HepG2 (cell line): Measurements from ENCODE around the gene IRF3. TPM values are rescaled to one million over a fixed set of nuclear protein-coding genes. Genes with fewer than 3 reads are reported as not detected.

Experiments
- BHLHE40 ChIP-seq: IDR thresholded peaks from 2 replicates; pipeline ENCODE4 v1.6.1; 2011; ENCODE audit warnings: low read length, improper control_type of control experiment
- MAFK ChIP-seq, 2 experiments: IDR thresholded peaks in 1 of 2; conservative IDR thresholded peaks in 1 of 2; 2 replicates each; pipeline ENCODE4 v1.6.1; 2011; ENCODE audit warnings: improper control_type of control experiment in 2 of 2, low read length in 2 of 2
- MED1 ChIP-seq: sonication (generic); formaldehyde crosslinking; IDR thresholded peaks from 2 replicates; pipeline ENCODE4 v1.4.0; 2020; ENCODE audit warnings: missing genetic modification reagents
- MXI1 ChIP-seq: IDR thresholded peaks from 3 replicates; pipeline ENCODE4 v1.6.1; 2012; ENCODE audit warnings: low read depth, low read length, inconsistent platforms, borderline replicate concordance
- NFKBIZ ChIP-seq: IDR thresholded peaks from 2 replicates; pipeline ENCODE4 v1.6.1; 2018; ENCODE audit warnings: missing genetic modification reagents, missing compliant biosample characterization
- TFE3 ChIP-seq: IDR thresholded peaks from 2 replicates; pipeline ENCODE4 v1.6.1; 2016
- ZFP41 ChIP-seq: sonication (generic); formaldehyde crosslinking; IDR thresholded peaks from 2 replicates; pipeline ENCODE4 v1.4.0; 2020; ENCODE audit warnings: mild to moderate bottlenecking, missing genetic modification reagents, borderline replicate concordance
- ZNF12 ChIP-seq: sonication (generic); formaldehyde crosslinking; IDR thresholded peaks from 2 replicates; pipeline ENCODE4 v1.5.0; 2020; ENCODE audit warnings: missing genetic modification reagents
- ZNF121 ChIP-seq: sonication (generic); formaldehyde crosslinking; IDR thresholded peaks from 2 replicates; pipeline ENCODE4 v1.5.0; 2020; ENCODE audit warnings: mild to moderate bottlenecking, missing genetic modification reagents
- ZNF333 ChIP-seq: sonication (generic); formaldehyde crosslinking; IDR thresholded peaks from 2 replicates; pipeline ENCODE4 v1.4.0; 2020; ENCODE audit warnings: mild to moderate bottlenecking, missing genetic modification reagents, borderline replicate concordance
- ZNF382 ChIP-seq: sonication (generic); formaldehyde crosslinking; IDR thresholded peaks from 2 replicates; pipeline ENCODE4 v1.5.0; 2020; ENCODE audit warnings: missing genetic modification reagents, mild to moderate bottlenecking, borderline replicate concordance
- ZNF614 ChIP-seq: IDR thresholded peaks from 2 replicates; pipeline ENCODE4 v1.6.1; 2018; ENCODE audit warnings: missing biosample characterization, missing genetic modification reagents, inconsistent platforms, borderline replicate concordance
- ZNF777 ChIP-seq: sonication (generic); formaldehyde crosslinking; IDR thresholded peaks from 2 replicates; pipeline ENCODE4 v1.4.0; 2020; ENCODE audit warnings: missing genetic modification reagents
- polyA plus RNA-seq, 8 experiments: library from polyadenylated mRNA; depleted of rRNA in 3 of 8; stranded (reverse) in 7 of 8; unstranded in 1 of 8; fragments of >200 nt; fragmentation: Illumina TruSeq in 4 of 8; extraction: Trizol in 4 of 8; gene quantifications; 2 replicates each; pipeline versions ENCODE4 v1.2.1 to v1.2.3, GENCODE V29; 2011 to 2016; ENCODE audit warnings: low read depth in 4 of 8, missing spikeins in 1 of 8, mixed read lengths in 1 of 8; ENCODE audit not compliant: insufficient read depth in 1 of 8
- total RNA-seq, 5 experiments: library from RNA; depleted of rRNA; stranded (reverse); fragments of >200 nt; fragmentation: Illumina TruSeq; extraction: Trizol; gene quantifications; 2 replicates each; pipeline ENCODE4 v1.2.3, GENCODE V29; 2016; ENCODE audit warnings: low read depth in 1 of 5
- TF ChIP-seq, protein P1 (sequence below): sonication (generic); formaldehyde crosslinking; conservative IDR thresholded peaks from 2 replicates; pipeline ENCODE4 v1.4.0; 2020; ENCODE audit warnings: missing genetic modification reagents
- TF ChIP-seq, protein P2 (sequence below): sonication (generic); formaldehyde crosslinking; IDR thresholded peaks from 2 replicates; pipeline ENCODE4 v1.4.0; 2020; ENCODE audit warnings: missing genetic modification reagents
- TF ChIP-seq, protein P3 (sequence below): sonication (generic); formaldehyde crosslinking; IDR thresholded peaks from 2 replicates; pipeline ENCODE4 v1.4.0; 2020; ENCODE audit warnings: missing genetic modification reagents

The IRF3 gene
- total and polyA plus RNA-seq, 2 of the 13 experiments (the other 11 are each of a cell fraction or from before 2014, with no cell fraction given), result 61.9 to 65.5 TPM

GRCh38 chr19:49640113-49640898 is 25.4 kb downstream of the IRF3 start, which contains the start of gene RRAS (continued):
- TF ChIP-seq, protein P1, sequence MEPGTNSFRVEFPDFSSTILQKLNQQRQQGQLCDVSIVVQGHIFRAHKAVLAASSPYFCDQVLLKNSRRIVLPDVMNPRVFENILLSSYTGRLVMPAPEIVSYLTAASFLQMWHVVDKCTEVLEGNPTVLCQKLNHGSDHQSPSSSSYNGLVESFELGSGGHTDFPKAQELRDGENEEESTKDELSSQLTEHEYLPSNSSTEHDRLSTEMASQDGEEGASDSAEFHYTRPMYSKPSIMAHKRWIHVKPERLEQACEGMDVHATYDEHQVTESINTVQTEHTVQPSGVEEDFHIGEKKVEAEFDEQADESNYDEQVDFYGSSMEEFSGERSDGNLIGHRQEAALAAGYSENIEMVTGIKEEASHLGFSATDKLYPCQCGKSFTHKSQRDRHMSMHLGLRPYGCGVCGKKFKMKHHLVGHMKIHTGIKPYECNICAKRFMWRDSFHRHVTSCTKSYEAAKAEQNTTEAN (CRISPR knock-in tag), result no peak
- TF ChIP-seq ZNF777 (CRISPR knock-in tag) (no peak), NFKBIZ (CRISPR knock-in tag) (no peak), ZNF382 (CRISPR knock-in tag) (no peak), ZNF333 (no peak), TFE3 (no peak), ZFP41 (CRISPR knock-in tag) (no peak), MXI1 (peak; percentile 26; the same call in 1 of the 3 replicates), MED1 (CRISPR knock-in tag) (peak; percentile 79), BHLHE40 (no peak), ZNF614 (CRISPR knock-in tag) (no peak; the same call in 1 of the 2 replicates), ZNF12 (CRISPR knock-in tag) (0 out of 2 replicates have a peak, but pooled peaks have one; percentile 31), ZNF121 (CRISPR knock-in tag) (no peak), MAFK (conservative IDR thresholded peaks at IDR 0.05 in 1 of 2, IDR thresholded peaks at IDR 0.05 in 1 of 2; ENCODE audit: low read length in 2 of 2) (no peak)
- TF ChIP-seq, protein P2, sequence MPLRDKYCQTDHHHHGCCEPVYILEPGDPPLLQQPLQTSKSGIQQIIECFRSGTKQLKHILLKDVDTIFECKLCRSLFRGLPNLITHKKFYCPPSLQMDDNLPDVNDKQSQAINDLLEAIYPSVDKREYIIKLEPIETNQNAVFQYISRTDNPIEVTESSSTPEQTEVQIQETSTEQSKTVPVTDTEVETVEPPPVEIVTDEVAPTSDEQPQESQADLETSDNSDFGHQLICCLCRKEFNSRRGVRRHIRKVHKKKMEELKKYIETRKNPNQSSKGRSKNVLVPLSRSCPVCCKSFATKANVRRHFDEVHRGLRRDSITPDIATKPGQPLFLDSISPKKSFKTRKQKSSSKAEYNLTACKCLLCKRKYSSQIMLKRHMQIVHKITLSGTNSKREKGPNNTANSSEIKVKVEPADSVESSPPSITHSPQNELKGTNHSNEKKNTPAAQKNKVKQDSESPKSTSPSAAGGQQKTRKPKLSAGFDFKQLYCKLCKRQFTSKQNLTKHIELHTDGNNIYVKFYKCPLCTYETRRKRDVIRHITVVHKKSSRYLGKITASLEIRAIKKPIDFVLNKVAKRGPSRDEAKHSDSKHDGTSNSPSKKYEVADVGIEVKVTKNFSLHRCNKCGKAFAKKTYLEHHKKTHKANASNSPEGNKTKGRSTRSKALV (CRISPR knock-in tag), result no peak; the same call in 1 of the 2 replicates
- TF ChIP-seq, protein P3, sequence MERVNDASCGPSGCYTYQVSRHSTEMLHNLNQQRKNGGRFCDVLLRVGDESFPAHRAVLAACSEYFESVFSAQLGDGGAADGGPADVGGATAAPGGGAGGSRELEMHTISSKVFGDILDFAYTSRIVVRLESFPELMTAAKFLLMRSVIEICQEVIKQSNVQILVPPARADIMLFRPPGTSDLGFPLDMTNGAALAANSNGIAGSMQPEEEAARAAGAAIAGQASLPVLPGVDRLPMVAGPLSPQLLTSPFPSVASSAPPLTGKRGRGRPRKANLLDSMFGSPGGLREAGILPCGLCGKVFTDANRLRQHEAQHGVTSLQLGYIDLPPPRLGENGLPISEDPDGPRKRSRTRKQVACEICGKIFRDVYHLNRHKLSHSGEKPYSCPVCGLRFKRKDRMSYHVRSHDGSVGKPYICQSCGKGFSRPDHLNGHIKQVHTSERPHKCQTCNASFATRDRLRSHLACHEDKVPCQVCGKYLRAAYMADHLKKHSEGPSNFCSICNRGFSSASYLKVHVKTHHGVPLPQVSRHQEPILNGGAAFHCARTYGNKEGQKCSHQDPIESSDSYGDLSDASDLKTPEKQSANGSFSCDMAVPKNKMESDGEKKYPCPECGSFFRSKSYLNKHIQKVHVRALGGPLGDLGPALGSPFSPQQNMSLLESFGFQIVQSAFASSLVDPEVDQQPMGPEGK (CRISPR knock-in tag), result peak; percentile 93
